ENCODE data around the gene MCF2L.
"Not testable (repeated sequence)": the region's sequence is repeated elsewhere in the genome, so short reads cannot be mapped to it uniquely, and the experiment has no call there.

MCF2L gene

GRCh38 chr13:113065406-113066141 lies 96.6 kb downstream of the MCF2L start:
- DNase-seq (ENCODE audit: low spot score): no peak

- no peak for DNase-seq (ENCODE audit: low spot score)
Measured at GRCh38 chr13:113066142-113066455, 97.1 kb downstream of the MCF2L start.

- no peak for DNase-seq (ENCODE audit: low spot score)
Measured at GRCh38 chr13:113066746-113067145, 97.7 kb downstream of the MCF2L start.

GRCh38 chr13:113069861-113070805 lies 101.1 kb downstream of the MCF2L start:
- no peak for DNase-seq (ENCODE audit: low spot score)

- DNase-seq (ENCODE audit: low spot score): no peak
Measured at GRCh38 chr13:113070855-113071254, 101.8 kb downstream of the MCF2L start.

- DNase-seq (ENCODE audit: low spot score): no peak
Measured at GRCh38 chr13:113072376-113072775, 103.4 kb downstream of the MCF2L start.

- peak; percentile 52 for DNase-seq (ENCODE audit: low spot score)
Measured at GRCh38 chr13:113073942-113074341, 104.9 kb downstream of the MCF2L start.

- no peak for DNase-seq (ENCODE audit: low spot score)
Measured at GRCh38 chr13:113074401-113074800, 105.4 kb downstream of the MCF2L start.

GRCh38 chr13:113074876-113075275 lies 105.9 kb downstream of the MCF2L start:
- no peak for DNase-seq (ENCODE audit: low spot score)

GRCh38 chr13:113075711-113076110 lies 106.7 kb downstream of the MCF2L start:
- no peak for DNase-seq (ENCODE audit: low spot score)

GRCh38 chr13:113076681-113077401 lies 107.8 kb downstream of the MCF2L start:
- DNase-seq (ENCODE audit: low spot score): no peak

GRCh38 chr13:113077566-113077952 lies 108.5 kb downstream of the MCF2L start:
- no peak for DNase-seq (ENCODE audit: low spot score)

GRCh38 chr13:113077953-113078901 lies 109.2 kb downstream of the MCF2L start:
- DNase-seq (ENCODE audit: low spot score): no peak

GRCh38 chr13:113078902-113079780 lies 110.1 kb downstream of the MCF2L start:
- peak; percentile 76 for DNase-seq (ENCODE audit: low spot score)

GRCh38 chr13:113079781-113080080 lies 110.7 kb downstream of the MCF2L start:
- not testable (repeated sequence) for DNase-seq (ENCODE audit: low spot score)

GRCh38 chr13:113080361-113080831 lies 111.4 kb downstream of the MCF2L start:
- DNase-seq (ENCODE audit: low spot score): no peak

GRCh38 chr13:113080901-113081521 lies 112.0 kb downstream of the MCF2L start:
- DNase-seq (ENCODE audit: low spot score): no peak

- DNase-seq (ENCODE audit: low spot score): no peak
Measured at GRCh38 chr13:113082198-113083021, 113.4 kb downstream of the MCF2L start.

- no peak for DNase-seq (ENCODE audit: low spot score)
Measured at GRCh38 chr13:113083022-113083373, 114.0 kb downstream of the MCF2L start.
